ENCODE data around the gene PPM1K. TPM values are rescaled to one million over a fixed set of nuclear protein-coding genes. Genes with fewer than 3 reads are reported as not detected.

PPM1K gene
- total RNA-seq, 1 experiment from 2014 or later: 4.2 TPM

DNA sequence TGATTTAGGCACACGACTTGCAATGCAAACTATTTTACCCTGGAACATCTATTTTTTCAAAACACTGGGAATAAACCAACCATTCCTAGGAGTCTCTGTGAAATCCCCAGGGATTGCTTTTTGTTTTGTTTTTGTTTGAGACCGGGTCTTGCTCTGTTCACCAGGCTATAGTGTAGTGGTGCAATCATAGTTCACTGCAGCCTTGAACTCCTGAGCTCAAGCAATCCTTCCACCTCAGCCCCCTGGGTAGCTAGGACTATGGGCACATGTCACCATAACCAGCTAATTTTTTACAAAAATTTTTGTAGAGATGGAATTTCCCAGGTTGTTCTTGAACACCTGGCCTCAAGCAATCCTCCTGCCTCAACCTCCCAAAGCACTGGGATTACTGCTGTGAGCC, 37.8 kb downstream of the PPM1K start:
- no peaks in the 10 kb centered on the region for H3K9me3 ChIP-seq (ENCODE audit: control insufficient read depth in 1 of 2, insufficient read depth in 1 of 2, low read depth in 1 of 2, low read length in 2 of 2)
- H3K4me3 ChIP-seq (replicated peaks in 1 of 2; ENCODE audit: low read depth in 1 of 2, low read length in 2 of 2): no peak overlapping the region
- TF ChIP-seq JUND (IDR thresholded peaks at IDR 0.05) (no peak), ZNF274 (IDR thresholded peaks at IDR 0.05; ENCODE audit: low read depth, low read length) (no peak), SIN3A (IDR thresholded peaks at IDR 0.05; ENCODE audit: low read depth) (no peak), POLR2A (IDR thresholded peaks at IDR 0.05; ENCODE audit: borderline replicate concordance, extremely low read depth, insufficient read depth, insufficient read length) (no peak), RAD21 (IDR thresholded peaks at IDR 0.05; ENCODE audit: low read depth) (no peak), EZH2 (IDR thresholded peaks at IDR 0.05) (no peak), EZH2phosphoT487 (IDR thresholded peaks at IDR 0.05; ENCODE audit: borderline replicate concordance) (no peak)
- TF ChIP-seq, protein P1, sequence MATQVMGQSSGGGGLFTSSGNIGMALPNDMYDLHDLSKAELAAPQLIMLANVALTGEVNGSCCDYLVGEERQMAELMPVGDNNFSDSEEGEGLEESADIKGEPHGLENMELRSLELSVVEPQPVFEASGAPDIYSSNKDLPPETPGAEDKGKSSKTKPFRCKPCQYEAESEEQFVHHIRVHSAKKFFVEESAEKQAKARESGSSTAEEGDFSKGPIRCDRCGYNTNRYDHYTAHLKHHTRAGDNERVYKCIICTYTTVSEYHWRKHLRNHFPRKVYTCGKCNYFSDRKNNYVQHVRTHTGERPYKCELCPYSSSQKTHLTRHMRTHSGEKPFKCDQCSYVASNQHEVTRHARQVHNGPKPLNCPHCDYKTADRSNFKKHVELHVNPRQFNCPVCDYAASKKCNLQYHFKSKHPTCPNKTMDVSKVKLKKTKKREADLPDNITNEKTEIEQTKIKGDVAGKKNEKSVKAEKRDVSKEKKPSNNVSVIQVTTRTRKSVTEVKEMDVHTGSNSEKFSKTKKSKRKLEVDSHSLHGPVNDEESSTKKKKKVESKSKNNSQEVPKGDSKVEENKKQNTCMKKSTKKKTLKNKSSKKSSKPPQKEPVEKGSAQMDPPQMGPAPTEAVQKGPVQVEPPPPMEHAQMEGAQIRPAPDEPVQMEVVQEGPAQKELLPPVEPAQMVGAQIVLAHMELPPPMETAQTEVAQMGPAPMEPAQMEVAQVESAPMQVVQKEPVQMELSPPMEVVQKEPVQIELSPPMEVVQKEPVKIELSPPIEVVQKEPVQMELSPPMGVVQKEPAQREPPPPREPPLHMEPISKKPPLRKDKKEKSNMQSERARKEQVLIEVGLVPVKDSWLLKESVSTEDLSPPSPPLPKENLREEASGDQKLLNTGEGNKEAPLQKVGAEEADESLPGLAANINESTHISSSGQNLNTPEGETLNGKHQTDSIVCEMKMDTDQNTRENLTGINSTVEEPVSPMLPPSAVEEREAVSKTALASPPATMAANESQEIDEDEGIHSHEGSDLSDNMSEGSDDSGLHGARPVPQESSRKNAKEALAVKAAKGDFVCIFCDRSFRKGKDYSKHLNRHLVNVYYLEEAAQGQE (IDR thresholded peaks at IDR 0.05; ENCODE audit: low read depth): no peak
- ChIA-PET RAD21 (ENCODE audit: low non-redundant PET in 1 of 2, low total read pairs in 2 of 2, uncharacterized antibody in 2 of 2, unreplicated experiment in 2 of 2) (no interaction called here), POLR2A (no interaction called here), CTCF (no interaction called here)
- intact Hi-C loops (cut with micrococcal nuclease): no loop called here
- no peaks in the 10 kb centered on the region for H3K27me3 ChIP-seq (ENCODE audit: insufficient read depth, low read length)
- no peak for ATAC-seq
- H3K9ac ChIP-seq (ENCODE audit: low read length): no peak overlapping the region
- no peaks in the 10 kb centered on the region for H3K9me2 ChIP-seq (ENCODE audit: insufficient read depth)
- H3K36me3 ChIP-seq (ENCODE audit: control insufficient read depth in 1 of 2, insufficient read depth in 2 of 2, low read length in 2 of 2): no peaks in the 10 kb centered on the region
- BruUV-seq (replicated peaks): no TSS peak
- no peak overlapping the region for H2AFZ ChIP-seq (ENCODE audit: low read depth, low read length, poor library complexity, severe bottlenecking)
- H3K4me2 ChIP-seq (ENCODE audit: low read length): no peak overlapping the region
- no peaks in the 10 kb centered on the region for H3K4me1 ChIP-seq (ENCODE audit: control insufficient read depth in 1 of 2, insufficient read depth in 2 of 2, low read length in 2 of 2)
- H3K27ac ChIP-seq (ENCODE audit: low read depth, low read length): no peak overlapping the region
- no peak for DNase-seq (ENCODE audit: low read depth, low spot score)
- no peaks in the 10 kb centered on the region for H3K79me2 ChIP-seq (ENCODE audit: insufficient read depth, low read length)
- no peaks in the 10 kb centered on the region for H4K20me1 ChIP-seq (ENCODE audit: insufficient read depth)

All from HCT116 (cell line).